Spleen (tissue), 7 donors: Measurements from ENCODE around the gene CRB3.

Experiments
- CTCF ChIP-seq, 11 experiments: fragments of 200-600 bp in 7 of 11; fragments of 450-650 bp in 4 of 11; sonication (generic) in 4 of 11; IDR thresholded peaks in 8 of 11; conservative IDR thresholded peaks in 3 of 11; 1 replicate in 7 of 11; 2 replicates in 4 of 11; pipeline versions ENCODE4 v1.4.0 to v1.8.0; 2016 to 2021; ENCODE audit warnings: antibody characterized with exemption in 11 of 11, inconsistent platforms in 4 of 11, mild to moderate bottlenecking in 1 of 11
- POLR2A ChIP-seq, 3 donors: fragments of 450-650 bp; IDR thresholded peaks; one replicate each; pipeline ENCODE4 v1.5.1; 2017; ENCODE audit warnings: antibody characterized with exemption in 3 of 3, mild to moderate bottlenecking in 1 of 3
- donor health status: DM: no; HTN: no; CAD: no; lungs with moderate emphysema.
- donor health status: DM: no; HTN: no; CAD: no.
- donor health status: DM: no; HTN: no; CAD: no.

- TF ChIP-seq CTCF (IDR thresholded peaks at IDR 0.05 in 8 of 11, conservative IDR thresholded peaks at IDR 0.05 in 3 of 11) (no peak), POLR2A (IDR thresholded peaks at IDR 0.05) (no peak)
These were observed 46.5 kb downstream of the CRB3 start for GRCh38 chr19:6510618-6511017.
